Fibroblast of lung (primary cell): ENCODE data around the gene DAZAP1. TPM values are rescaled to one million over a fixed set of nuclear protein-coding genes. Genes with fewer than 3 reads are reported as not detected.
A peak's percentile ranks its signal among the peaks of the same experiment; 100 is the strongest.

Experiments used
- DNase-seq, 2 donors: peaks; one replicate each; pipeline versions ENCODE4 v3.0.0 to v3.0.0-alpha.2; 2010; ENCODE audit warnings: low read depth in 2 of 2
- H2AFZ ChIP-seq: 2 replicates; pipeline ENCODE4 v1.5.1; 2012; ENCODE audit warnings: low read length, control low read depth, inconsistent platforms
- H3K27ac ChIP-seq: 2 replicates; pipeline ENCODE4 v1.5.1; 2011; ENCODE audit warnings: low read length, control low read depth; ENCODE audit not compliant: insufficient read depth
- H3K27me3 ChIP-seq: 2 replicates; pipeline ENCODE4 v1.5.1; 2011; ENCODE audit warnings: mild to moderate bottlenecking, low read length; ENCODE audit not compliant: control insufficient read depth, insufficient read depth
- H3K36me3 ChIP-seq: 2 replicates; pipeline ENCODE4 v1.5.1; 2011; ENCODE audit warnings: low read length; ENCODE audit not compliant: control insufficient read depth, insufficient read depth
- H3K4me1 ChIP-seq: 2 replicates; pipeline ENCODE4 v1.5.1; 2011; ENCODE audit warnings: low read length; ENCODE audit not compliant: control insufficient read depth, insufficient read depth; ENCODE audit errors: extremely low read depth
- H3K4me2 ChIP-seq: 2 replicates; pipeline ENCODE4 v1.5.1; 2011; ENCODE audit warnings: low read length, control low read depth; ENCODE audit not compliant: insufficient read depth; ENCODE audit errors: extremely low read depth
- H3K4me3 ChIP-seq, 4 experiments: fragments of 200-600 bp in 1 of 4; sonication (generic) in 1 of 4; replicated peaks in 1 of 4; 2 replicates each; pipeline ENCODE4 v1.5.1; 2011 to 2016; ENCODE audit warnings: low read length in 4 of 4, low read depth in 3 of 4, mild to moderate bottlenecking in 3 of 4, control low read depth in 2 of 4, inconsistent platforms in 1 of 4, mixed read lengths in 1 of 4; ENCODE audit not compliant: insufficient read depth in 1 of 4; ENCODE audit errors: control extremely low read depth in 1 of 4
- H3K79me2 ChIP-seq: 2 replicates; pipeline ENCODE4 v1.5.1; 2012; ENCODE audit warnings: mild to moderate bottlenecking, low read length, inconsistent platforms; ENCODE audit not compliant: control insufficient read depth, insufficient read depth
- H3K9ac ChIP-seq: 2 replicates; pipeline ENCODE4 v1.5.1; 2011; ENCODE audit warnings: mild to moderate bottlenecking, low read length, control low read depth; ENCODE audit not compliant: insufficient read depth
- H3K9me3 ChIP-seq: 2 replicates; pipeline ENCODE4 v1.5.1; 2012; ENCODE audit warnings: low read depth, low read length; ENCODE audit not compliant: control insufficient read depth, insufficient read depth
- H4K20me1 ChIP-seq: 2 replicates; pipeline ENCODE4 v1.5.1; 2011; ENCODE audit warnings: low read length; ENCODE audit not compliant: control insufficient read depth, insufficient read depth; ENCODE audit errors: extremely low read depth
- EZH2 ChIP-seq: IDR thresholded peaks from 2 replicates; pipeline ENCODE4 v1.5.1; 2012; ENCODE audit warnings: low read length, control low read depth, mild to moderate bottlenecking; ENCODE audit errors: missing control alignments
- polyA plus RNA-seq, 2 donors: library from polyadenylated mRNA; depleted of rRNA in 1 of 2; stranded (reverse) in 1 of 2; unstranded in 1 of 2; fragments of >200 nt; gene quantifications; 2 replicates each; pipeline ENCODE4 v1.2.1, GENCODE V29; 2011 to 2012; ENCODE audit warnings: missing spikeins in 1 of 2
- total RNA-seq: library from RNA; depleted of rRNA; stranded (reverse); fragments of >200 nt; gene quantifications from 2 replicates; pipeline ENCODE4 v1.2.1, GENCODE V29; 2014
- TF ChIP-seq, protein P1 (sequence below), 2 donors: IDR thresholded peaks in 1 of 2; conservative IDR thresholded peaks in 1 of 2; 1 replicate in 1 of 2; 2 replicates in 1 of 2; pipeline ENCODE4 v1.5.1; 2011 to 2012; ENCODE audit warnings: low read length in 2 of 2, control low read depth in 1 of 2, inconsistent platforms in 1 of 2, low read depth in 1 of 2, mild to moderate bottlenecking in 1 of 2

Gene DAZAP1
- total and polyA plus RNA-seq, 2 donors (not counting 1 experiment from before 2014, with no cell fraction given): 44.6 to 49.5 TPM

DNA sequence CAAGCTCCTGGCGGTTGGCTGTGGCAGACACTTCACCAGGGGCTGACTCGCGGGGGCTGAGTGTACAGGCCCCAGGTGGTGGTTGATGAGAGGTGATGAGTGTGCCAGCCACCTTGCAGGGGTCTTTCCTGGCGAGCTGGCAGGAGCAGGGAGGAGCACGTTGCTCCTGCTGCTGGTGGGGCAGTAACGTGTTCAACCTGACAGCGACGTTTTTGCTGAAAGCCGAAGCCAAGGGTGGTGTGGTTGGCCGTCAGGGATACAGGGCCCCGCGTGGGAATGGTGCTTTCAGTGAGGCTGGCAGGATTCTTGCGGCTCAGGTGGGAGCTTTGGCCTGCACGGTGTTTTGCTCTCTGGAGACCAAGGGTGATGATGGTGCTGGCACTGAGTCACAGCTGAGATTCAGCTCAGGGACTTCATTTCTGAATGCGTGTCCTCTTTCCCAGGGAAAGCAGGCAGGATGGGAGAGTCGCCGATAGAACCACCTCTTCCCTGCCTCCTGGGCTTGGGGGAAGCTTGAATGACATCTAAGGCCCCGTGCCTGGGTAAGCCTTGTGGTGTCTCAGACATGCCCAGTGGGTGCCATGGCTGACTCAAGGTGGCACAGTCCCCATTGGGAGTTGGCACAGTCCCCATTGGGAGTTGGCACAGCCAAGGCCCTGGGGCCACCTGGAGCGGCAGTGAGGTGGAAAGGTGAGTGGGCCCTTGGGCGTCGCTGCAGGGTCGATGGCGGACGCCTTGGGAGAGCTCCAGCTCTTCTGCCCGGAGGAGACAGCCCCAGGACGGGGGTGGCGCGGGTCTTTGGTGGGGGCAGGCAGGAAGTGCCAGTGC lies 8.8 kb downstream of the DAZAP1 start:
- Histone ChIP-seq H3K9me3 (no peaks in the 10 kb centered on the region), H3K79me2 (peaks cover 91% of the 10 kb centered on the region), H4K20me1 (no peaks in the 10 kb centered on the region), H3K27me3 (no peaks in the 10 kb centered on the region), H3K27ac (peak overlapping the region; percentile 96), H3K4me2 (peak overlapping the region; percentile 90), H3K36me3 (peaks cover 40% of the 10 kb centered on the region), H2AFZ (no peak overlapping the region), H3K4me1 (peaks cover 30% of the 10 kb centered on the region), H3K9ac (peak overlapping the region; percentile 68), H3K4me3 (peak overlapping the region in 2 of 4 experiments; percentile 29 to 31)
- peak in 1 of 2 donors; percentile 40 for DNase-seq
- TF ChIP-seq EZH2: no peak
- TF ChIP-seq, protein P1, sequence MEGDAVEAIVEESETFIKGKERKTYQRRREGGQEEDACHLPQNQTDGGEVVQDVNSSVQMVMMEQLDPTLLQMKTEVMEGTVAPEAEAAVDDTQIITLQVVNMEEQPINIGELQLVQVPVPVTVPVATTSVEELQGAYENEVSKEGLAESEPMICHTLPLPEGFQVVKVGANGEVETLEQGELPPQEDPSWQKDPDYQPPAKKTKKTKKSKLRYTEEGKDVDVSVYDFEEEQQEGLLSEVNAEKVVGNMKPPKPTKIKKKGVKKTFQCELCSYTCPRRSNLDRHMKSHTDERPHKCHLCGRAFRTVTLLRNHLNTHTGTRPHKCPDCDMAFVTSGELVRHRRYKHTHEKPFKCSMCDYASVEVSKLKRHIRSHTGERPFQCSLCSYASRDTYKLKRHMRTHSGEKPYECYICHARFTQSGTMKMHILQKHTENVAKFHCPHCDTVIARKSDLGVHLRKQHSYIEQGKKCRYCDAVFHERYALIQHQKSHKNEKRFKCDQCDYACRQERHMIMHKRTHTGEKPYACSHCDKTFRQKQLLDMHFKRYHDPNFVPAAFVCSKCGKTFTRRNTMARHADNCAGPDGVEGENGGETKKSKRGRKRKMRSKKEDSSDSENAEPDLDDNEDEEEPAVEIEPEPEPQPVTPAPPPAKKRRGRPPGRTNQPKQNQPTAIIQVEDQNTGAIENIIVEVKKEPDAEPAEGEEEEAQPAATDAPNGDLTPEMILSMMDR (conservative IDR thresholded peaks at IDR 0.05 in 1 of 2, IDR thresholded peaks at IDR 0.05 in 1 of 2; ENCODE audit: low read depth in 1 of 2, low read length in 2 of 2): no peak

DNA sequence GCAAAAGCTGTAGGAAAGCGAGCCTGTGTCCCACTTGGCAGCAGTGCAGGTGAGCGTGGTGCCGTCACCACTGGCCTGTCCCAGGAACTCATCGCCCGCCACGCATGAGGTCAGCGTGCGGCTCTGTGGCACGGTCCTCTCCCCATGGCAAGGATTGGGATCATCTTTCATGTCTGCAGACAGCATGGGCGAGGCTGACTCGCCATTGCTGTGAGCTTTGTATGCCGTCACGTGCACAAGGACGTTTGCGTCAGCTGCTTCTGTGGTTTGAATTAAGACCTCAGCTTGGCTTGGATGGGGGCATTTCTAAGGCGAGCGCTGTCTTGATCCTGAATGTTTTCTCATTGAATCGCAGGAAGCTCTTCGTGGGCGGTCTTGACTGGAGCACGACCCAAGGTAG lies 9.8 kb downstream of the DAZAP1 start:
- H3K27me3 ChIP-seq: no peaks in the 10 kb centered on the region
- peak overlapping the region; percentile 96 for H3K27ac ChIP-seq
- peaks cover 49% of the 10 kb centered on the region for H3K36me3 ChIP-seq
- peak; percentile 81 to 89 for DNase-seq
- no peaks in the 10 kb centered on the region for H3K9me3 ChIP-seq
- H3K4me3 ChIP-seq: no peak overlapping the region
- no peak overlapping the region for H3K4me2 ChIP-seq
- TF ChIP-seq, protein P1 (conservative IDR thresholded peaks at IDR 0.05 in 1 of 2, IDR thresholded peaks at IDR 0.05 in 1 of 2; ENCODE audit: low read depth in 1 of 2, low read length in 2 of 2): no peak
- no peak for TF ChIP-seq EZH2
- H2AFZ ChIP-seq: no peak overlapping the region
- H3K4me1 ChIP-seq: peaks cover 23% of the 10 kb centered on the region
- H4K20me1 ChIP-seq: no peaks in the 10 kb centered on the region
- H3K9ac ChIP-seq: no peak overlapping the region
- H3K79me2 ChIP-seq: peaks cover 91% of the 10 kb centered on the region

- H4K20me1 ChIP-seq: no peaks in the 10 kb centered on the region
- TF ChIP-seq EZH2: no peak
- TF ChIP-seq, protein P1 (conservative IDR thresholded peaks at IDR 0.05 in 1 of 2, IDR thresholded peaks at IDR 0.05 in 1 of 2; ENCODE audit: low read depth in 1 of 2, low read length in 2 of 2): no peak
- H3K79me2 ChIP-seq: peaks cover 88% of the 10 kb centered on the region
- DNase-seq: no peak
- peaks cover 49% of the 10 kb centered on the region for H3K36me3 ChIP-seq
- no peak overlapping the region for H2AFZ ChIP-seq
- no peak overlapping the region for H3K9ac ChIP-seq
- H3K27me3 ChIP-seq: no peaks in the 10 kb centered on the region
- H3K27ac ChIP-seq: peak overlapping the region; percentile 49
- no peaks in the 10 kb centered on the region for H3K9me3 ChIP-seq
- H3K4me3 ChIP-seq: no peak overlapping the region
- H3K4me2 ChIP-seq: no peak overlapping the region
- peaks cover 21% of the 10 kb centered on the region for H3K4me1 ChIP-seq
Observed at GRCh38 chr19:1417681-1418495, 10.5 kb downstream of the DAZAP1 start.
